Spleen (tissue), 11 donors: ENCODE data around the gene SKIDA1. TPM values are rescaled to one million over a fixed set of nuclear protein-coding genes. Genes with fewer than 3 reads are reported as not detected.
"Not testable (repeated sequence)": the region's sequence is repeated elsewhere in the genome, so short reads cannot be mapped to it uniquely, and the experiment has no call there.

Experiments used
- DNase-seq: peaks from one replicate; pipeline ENCODE4 v3.0.0-alpha.2; 2020
- H3K27ac ChIP-seq, 8 donors: fragments of 200-600 bp; sonication (generic) in 7 of 8; 1 replicate in 4 of 8; 2 replicates in 4 of 8; pipeline versions ENCODE4 v1.5.0 to v1.8.0; 2016 to 2021; ENCODE audit warnings: inconsistent platforms in 4 of 8, mild to moderate bottlenecking in 4 of 8, moderate library complexity in 1 of 8
- H3K27me3 ChIP-seq, 7 donors: fragments of 200-600 bp; sonication (generic) in 6 of 7; replicated peaks in 1 of 7; 1 replicate in 4 of 7; 2 replicates in 3 of 7; pipeline versions ENCODE4 v1.5.0 to v1.8.0; 2016 to 2021; ENCODE audit warnings: inconsistent platforms in 3 of 7, mild to moderate bottlenecking in 1 of 7
- H3K36me3 ChIP-seq, 6 donors: fragments of 200-600 bp; sonication (generic) in 5 of 6; 1 replicate in 4 of 6; 2 replicates in 2 of 6; pipeline versions ENCODE4 v1.5.0 to v1.8.0; 2016 to 2021; ENCODE audit warnings: inconsistent platforms in 2 of 6
- H3K4me1 ChIP-seq, 6 donors: fragments of 200-600 bp; sonication (generic) in 5 of 6; 1 replicate in 3 of 6; 2 replicates in 3 of 6; pipeline versions ENCODE4 v1.5.0 to v1.8.0; 2016 to 2021; ENCODE audit warnings: inconsistent platforms in 3 of 6
- H3K4me3 ChIP-seq, 8 donors: fragments of 200-600 bp; sonication (generic) in 7 of 8; 1 replicate in 4 of 8; 2 replicates in 4 of 8; pipeline versions ENCODE4 v1.5.0 to v1.8.0; 2016 to 2021; ENCODE audit warnings: inconsistent platforms in 4 of 8, mild to moderate bottlenecking in 4 of 8, moderate library complexity in 2 of 8
- H3K9me3 ChIP-seq, 8 donors: fragments of 200-600 bp; sonication (generic) in 7 of 8; 1 replicate in 4 of 8; 2 replicates in 4 of 8; pipeline versions ENCODE4 v1.5.0 to v1.8.0; 2016 to 2021; ENCODE audit warnings: inconsistent platforms in 4 of 8
- CTCF ChIP-seq, 11 experiments: fragments of 200-600 bp in 7 of 11; fragments of 450-650 bp in 4 of 11; sonication (generic) in 4 of 11; IDR thresholded peaks in 8 of 11; conservative IDR thresholded peaks in 3 of 11; 1 replicate in 7 of 11; 2 replicates in 4 of 11; pipeline versions ENCODE4 v1.4.0 to v1.8.0; 2016 to 2021; ENCODE audit warnings: antibody characterized with exemption in 11 of 11, inconsistent platforms in 4 of 11, mild to moderate bottlenecking in 1 of 11
- POLR2A ChIP-seq, 3 donors: fragments of 450-650 bp; IDR thresholded peaks; one replicate each; pipeline ENCODE4 v1.5.1; 2017; ENCODE audit warnings: antibody characterized with exemption in 3 of 3, mild to moderate bottlenecking in 1 of 3
- POLR2AphosphoS5 ChIP-seq, 3 donors: sonication (generic); formaldehyde crosslinking; IDR thresholded peaks; one replicate each; pipeline ENCODE4 v1.5.1; 2017; ENCODE audit warnings: antibody characterized with exemption in 3 of 3
- WGBS, 5 donors: extraction: QIAGEN DNeasy Blood & Tissue Kit in 3 of 5; methylation state at CpG; one replicate each; pipeline versions ENCODE4 v1.1.5 to v1.1.7; 2013 to 2018; 5-methylcytosine and 5-hydroxymethylcytosine counted together
- intact Hi-C: fragments of 100-400 bp; cut with DNase I; formaldehyde crosslinking; loops from one replicate; pipeline ENCODE4 v1.15.0; 2023; ENCODE audit warnings: low total_unique reads
- polyA plus RNA-seq, 3 donors: library from polyadenylated mRNA; stranded (reverse); fragments of 200-250 nt; gene quantifications; one replicate each; pipeline ENCODE4 v1.2.1, GENCODE V29; 2013
- total RNA-seq, 7 donors: library from RNA; depleted of rRNA in 3 of 7; stranded (reverse); fragments of >200 nt in 3 of 7; fragmentation: NEBNext Ultra II Directional in 4 of 7; extraction: Animal tissue kit (Norgen Biotek cat#: 25700) in 4 of 7; gene quantifications; one replicate each; pipeline versions ENCODE4 v1.1.0 to v1.2.1, GENCODE V29; 2016 to 2021
- donor health status: healthy with polysubstance abuse.
- donor health status: DM: no; HTN: no; CAD: no; lungs with moderate emphysema.
- donor health status: DM: no; HTN: no; CAD: no.
- donor health status: Bipolar disorder and iron deficiency.
- donor health status: healthy.
- donor health status: DM: no; HTN: no; CAD: no.
- donor health status: DM: yes; HTN: yes; CAD: no.

The SKIDA1 gene
- total and polyA plus RNA-seq, 10 donors, result 0.14 to 0.91 (median 0.44) TPM; not detected in 1

- 87 to 90% (median 88%) methylated on average over 8 of the region's 8 CpGs for WGBS, 5 donors
- no peaks in the 10 kb centered on the region for H3K27me3 ChIP-seq
- H3K36me3 ChIP-seq, result peaks cover 0 to 100% (median 52%) of the 10 kb centered on the region in 6 donors
- intact Hi-C loops, result no loop called here
- H3K4me3 ChIP-seq, result no peak overlapping the region
- no peak for DNase-seq
- peaks cover 0 to 18% (median 6%) of the 10 kb centered on the region in 6 donors for H3K4me1 ChIP-seq
- TF ChIP-seq POLR2AphosphoS5 (IDR thresholded peaks at IDR 0.05) (no peak), CTCF (IDR thresholded peaks at IDR 0.05 in 8 of 11, conservative IDR thresholded peaks at IDR 0.05 in 3 of 11) (no peak)
- no peak overlapping the region for H3K27ac ChIP-seq
- no peaks in the 10 kb centered on the region for H3K9me3 ChIP-seq
Observed at GRCh38 chr10:21556527-21556926, 31.0 kb upstream of the SKIDA1 start.

- no peaks in the 10 kb centered on the region for H3K27me3 ChIP-seq
- DNase-seq, result no peak
- no peak overlapping the region for H3K4me3 ChIP-seq
- peaks cover 0 to 13% (median 5%) of the 10 kb centered on the region in 6 donors for H3K4me1 ChIP-seq
- 85 to 92% (median 91%) methylated on average over 8 of the region's 8 CpGs for WGBS, 5 donors
- H3K36me3 ChIP-seq, result peaks cover 0 to 96% (median 56%) of the 10 kb centered on the region in 6 donors
- H3K9me3 ChIP-seq, result no peaks in the 10 kb centered on the region
- intact Hi-C loops, result no loop called here
- no peak overlapping the region for H3K27ac ChIP-seq
- TF ChIP-seq POLR2AphosphoS5 (IDR thresholded peaks at IDR 0.05), result no peak
- no peak for TF ChIP-seq POLR2A (IDR thresholded peaks at IDR 0.05)
- no peak for TF ChIP-seq CTCF (IDR thresholded peaks at IDR 0.05 in 8 of 11, conservative IDR thresholded peaks at IDR 0.05 in 3 of 11)
Observed at GRCh38 chr10:21552638-21553037, 27.2 kb upstream of the SKIDA1 start.

GRCh38 chr10:21547246-21547645 is 21.8 kb upstream of the SKIDA1 start:
- peaks cover 2 to 96% (median 66%) of the 10 kb centered on the region in 6 donors for H3K36me3 ChIP-seq
- H3K27ac ChIP-seq, result no peak overlapping the region
- H3K4me1 ChIP-seq, result peaks cover 0 to 7% (median 0%) of the 10 kb centered on the region in 6 donors
- no peaks in the 10 kb centered on the region for H3K27me3 ChIP-seq
- no peak overlapping the region for H3K4me3 ChIP-seq
- no peaks in the 10 kb centered on the region for H3K9me3 ChIP-seq
- intact Hi-C loops, result no loop called here
- TF ChIP-seq POLR2AphosphoS5 (IDR thresholded peaks at IDR 0.05), result no peak
- TF ChIP-seq POLR2A (IDR thresholded peaks at IDR 0.05), result no peak
- TF ChIP-seq CTCF (IDR thresholded peaks at IDR 0.05 in 8 of 11, conservative IDR thresholded peaks at IDR 0.05 in 3 of 11), result no peak
- DNase-seq, result no peak
- 86 to 98% (median 95%) methylated on average over 6 of the region's 6 CpGs for WGBS, 5 donors

- intact Hi-C loops, H3K27ac ChIP-seq, H3K4me3 ChIP-seq, H3K27me3 ChIP-seq, H3K9me3 ChIP-seq, DNase-seq: not testable (repeated sequence)
- peaks cover 2 to 94% (median 70%) of the 10 kb centered on the region in 6 donors for H3K36me3 ChIP-seq
- WGBS, 5 donors, result 76 to 97% (median 94%) methylated on average over 4 of the region's 4 CpGs
- H3K4me1 ChIP-seq, result peaks cover 3 to 16% (median 6%) of the 10 kb centered on the region in 6 donors
Observed at GRCh38 chr10:21540701-21541100, 15.2 kb upstream of the SKIDA1 start.

GRCh38 chr10:21536874-21537273 is 11.4 kb upstream of the SKIDA1 start:
- intact Hi-C loops, result no loop called here
- Histone ChIP-seq H3K4me1 (peaks cover 10 to 41% (median 26%) of the 10 kb centered on the region in 6 donors), H3K9me3 (no peaks in the 10 kb centered on the region), H3K27ac (no peak overlapping the region), H3K27me3 (no peaks in the 10 kb centered on the region), H3K36me3 (peaks cover 0 to 56% (median 36%) of the 10 kb centered on the region in 6 donors), H3K4me3 (no peak overlapping the region)
- DNase-seq, result no peak
- 92 to 100% (median 97%) methylated on average over 3 of the region's 3 CpGs for WGBS, 5 donors
- TF ChIP-seq POLR2A (IDR thresholded peaks at IDR 0.05), result no peak
- no peak for TF ChIP-seq POLR2AphosphoS5 (IDR thresholded peaks at IDR 0.05)
- no peak for TF ChIP-seq CTCF (IDR thresholded peaks at IDR 0.05 in 8 of 11, conservative IDR thresholded peaks at IDR 0.05 in 3 of 11)

- H3K9me3 ChIP-seq, intact Hi-C loops, H3K27me3 ChIP-seq, DNase-seq: not testable (repeated sequence)
- Histone ChIP-seq H3K4me1 (peaks cover 10 to 43% (median 26%) of the 10 kb centered on the region in 6 donors), H3K27ac (peak overlapping the region in 2 of 8 donors; percentile 93 to 95), H3K4me3 (peak overlapping the region in 1 of 8 donors; percentile 80), H3K36me3 (peaks cover 0 to 47% (median 27%) of the 10 kb centered on the region in 6 donors)
- 92 to 96% (median 94%) methylated on average over 9 of the region's 9 CpGs for WGBS, 5 donors
Observed at GRCh38 chr10:21535976-21536375, 10.5 kb upstream of the SKIDA1 start.
